ENCODE data around the gene COA7.

GRCh38 chr1:52640697-52641096, 57.5 kb downstream of the COA7 start:
- no peak for TF ChIP-seq POLR2A (IDR thresholded peaks at IDR 0.05)
- TF ChIP-seq CTCF (IDR thresholded peaks at IDR 0.05) = no peak

Data from sigmoid colon (tissue), 3 donors.